GM12878 (cell line): Measurements from ENCODE around the gene HSD17B4. TPM values are rescaled to one million over a fixed set of nuclear protein-coding genes. Genes with fewer than 3 reads are reported as not detected.

ENCODE experiments used
- ATAC-seq: fragments of 200-7000 bp; cut with Tn5 transposase; 3 replicates; pipeline ENCODE4 v1.9.1; 2020; ENCODE audit warnings: mild to moderate bottlenecking, moderate library complexity
- BruUV-seq: library from RNA; stranded (reverse); fragments of 400-500 nt; replicated peaks from 2 replicates; lab custom pipeline; 2021; lab: Mats Ljungman, UMichigan
- CTCF ChIA-PET: fragments of 300-600 bp; sonication (Branson Sonifier 250); formaldehyde crosslinking; extraction: SDS; loops from one replicate; lab custom pipeline; 2021; ENCODE audit warnings: inconsistent platforms; lab: Yijun Ruan, JAX
- POLR2A ChIA-PET: fragments of 350-600 bp; formaldehyde crosslinking; extraction: SDS; loops from one replicate; lab custom pipeline; 2021; ENCODE audit warnings: inconsistent platforms; lab: Charles Lee
- RAD21 ChIA-PET: fragments of 300-600 bp; sonication (Branson Sonifier 250); formaldehyde crosslinking; loops from one replicate; lab custom pipeline; 2023; ENCODE audit warnings: antibody characterized with exemption; ENCODE audit not compliant: unreplicated experiment; lab: Charles Lee
- SMC1A ChIA-PET: fragments of 300-600 bp; sonication (Branson Sonifier 250); formaldehyde crosslinking; loops from one replicate; lab custom pipeline; 2023; ENCODE audit not compliant: unreplicated experiment, uncharacterized antibody; lab: Charles Lee
- DNase-seq: peaks from one replicate; pipeline ENCODE4 v3.0.0-alpha.2; 2011; ENCODE audit warnings: low read depth, low spot score
- FAIRE-seq: peaks from 3 replicates; lab custom pipeline; 2011; peaks lifted over from hg19 to GRCh38; lab: Jason Lieb, UNC
- H2AFZ ChIP-seq: 2 replicates; pipeline ENCODE4 v1.6.0; 2011; ENCODE audit warnings: low read depth, low read length, control low read depth; ENCODE audit not compliant: control insufficient read depth
- H3K27ac ChIP-seq: 2 replicates; pipeline ENCODE4 v1.5.1; 2011; ENCODE audit warnings: control low read depth; ENCODE audit not compliant: control insufficient read depth, insufficient read depth
- H3K27me3 ChIP-seq, 2 experiments: replicated peaks in 1 of 2; 2 replicates each; pipeline versions ENCODE4 v1.6.0 to v1.6.1; 2011; ENCODE audit warnings: low read length in 1 of 2; ENCODE audit not compliant: control insufficient read depth in 2 of 2, insufficient read depth in 2 of 2
- H3K36me3 ChIP-seq, 2 experiments: 2 replicates each; pipeline ENCODE4 v1.5.1; 2011; ENCODE audit warnings: low read length in 1 of 2; ENCODE audit not compliant: control insufficient read depth in 2 of 2, insufficient read depth in 2 of 2
- H3K4me1 ChIP-seq: 2 replicates; pipeline ENCODE4 v1.6.1; 2011; ENCODE audit warnings: mild to moderate bottlenecking, low read length, moderate library complexity, mixed read lengths; ENCODE audit not compliant: control insufficient read depth, insufficient read depth
- H3K4me2 ChIP-seq: 2 replicates; pipeline ENCODE4 v1.6.0; 2011; ENCODE audit warnings: control low read depth; ENCODE audit not compliant: control insufficient read depth, insufficient read depth
- H3K4me3 ChIP-seq: fragments of 200-600 bp; sonication (generic); 2 replicates; pipeline ENCODE4 v1.5.1; 2016
- H3K79me2 ChIP-seq: 2 replicates; pipeline ENCODE4 v1.6.0; 2011; ENCODE audit warnings: low read length; ENCODE audit not compliant: control insufficient read depth, insufficient read depth
- H3K9ac ChIP-seq: 2 replicates; pipeline ENCODE4 v1.8.0; 2011; ENCODE audit warnings: low read length, control low read depth, mixed read lengths; ENCODE audit not compliant: control insufficient read depth, insufficient read depth
- H3K9me3 ChIP-seq: replicated peaks from 3 replicates; pipeline ENCODE4 v1.5.1; 2011; ENCODE audit warnings: mild to moderate bottlenecking, low read length; ENCODE audit not compliant: control insufficient read depth, insufficient read depth
- H4K20me1 ChIP-seq: 2 replicates; pipeline ENCODE4 v1.6.0; 2011; ENCODE audit not compliant: control insufficient read depth, insufficient read depth
- MTA2 ChIP-seq: fragments of 450-650 bp; IDR thresholded peaks from 2 replicates; pipeline ENCODE4 v1.6.1; 2016; ENCODE audit warnings: low read depth, mild to moderate bottlenecking, moderate library complexity
- NR2F1 ChIP-seq: fragments of 450-650 bp; conservative IDR thresholded peaks from 2 replicates; pipeline ENCODE4 v1.6.1; 2017; ENCODE audit warnings: mild to moderate bottlenecking
- TCF12 ChIP-seq: IDR thresholded peaks from 2 replicates; pipeline ENCODE4 v1.6.1; 2011; ENCODE audit warnings: low read depth, mild to moderate bottlenecking, low read length
- ZBTB11 ChIP-seq: fragments of 450-650 bp; formaldehyde crosslinking; IDR thresholded peaks from 2 replicates; pipeline ENCODE4 v1.5.0; 2022; ENCODE audit warnings: mild to moderate bottlenecking, missing genetic modification characterization
- ZBTB40 ChIP-seq: fragments of 450-650 bp; IDR thresholded peaks from 2 replicates; pipeline ENCODE4 v1.6.1; 2016; ENCODE audit warnings: mild to moderate bottlenecking, moderate library complexity, borderline replicate concordance
- ZNF274 ChIP-seq: IDR thresholded peaks from one replicate; pipeline ENCODE4 v1.8.0; 2011; ENCODE audit not compliant: insufficient read length, insufficient read depth
- in situ Hi-C: fragments of 300-500 bp; cut with MboI; formaldehyde crosslinking; loops from 9 replicates; pipeline ENCODE4 v1.14.3; 2018; ENCODE audit warnings: mixed read lengths
- intact Hi-C: fragments of 100-400 bp; cut with micrococcal nuclease; formaldehyde crosslinking; loops from one replicate; pipeline ENCODE4 v1.14.2; 2022; ENCODE audit not compliant: unreplicated experiment
- polyA plus RNA-seq, 11 experiments: library from polyadenylated mRNA; depleted of rRNA in 4 of 11; unstranded in 6 of 11; stranded (reverse) in 5 of 11; fragments of >200 nt; fragmentation: Nextera tagmentation in 4 of 11; fragmentation: Illumina TruSeq in 1 of 11; extraction: Ambion mirVana in 4 of 11; extraction: Trizol in 1 of 11; gene quantifications; 1 replicate in 1 of 11; 2 replicates in 10 of 11; pipeline versions ENCODE4 v1.2.1 to v1.2.3, GENCODE V29; 2011 to 2016; ENCODE audit warnings: inconsistent platforms in 2 of 11, missing spikeins in 2 of 11, low read depth in 1 of 11
- total RNA-seq, 4 experiments: library from RNA; depleted of rRNA in 3 of 4; stranded (reverse); fragments of >200 nt in 3 of 4; fragmentation: Illumina TruSeq in 1 of 4; extraction: Trizol in 1 of 4; gene quantifications; 2 replicates each; pipeline versions ENCODE4 v1.2.1 to v1.2.3, GENCODE V29; 2013 to 2021

The HSD17B4 gene
- total and polyA plus RNA-seq, 10 of the 15 experiments (the other 5 are each of a cell fraction or from before 2014, with no cell fraction given) = 38.6 to 125 (median 93.0) TPM

- TF ChIP-seq ZBTB11 = no peak
- TF ChIP-seq MTA2 = no peak
These were observed 102.3 kb downstream of the HSD17B4 start (continued) for GRCh38 chr5:119554597-119554996.

- Histone ChIP-seq H3K4me2 (no peak overlapping the region), H3K4me3 (no peak overlapping the region)
- ChIA-PET SMC1A (interaction anchor here (1.0 to 1.4 kb wide), 3 partner anchors 9 to 101 kb away, joined by 3 to 4 read pairs (median 3); no protein-coding TSS in a partner anchor), CTCF (no interaction called here)
- no peak for ATAC-seq
- intact Hi-C loops = no loop called here
- DNase-seq = no peak
- TF ChIP-seq TCF12 (no peak), ZNF274 (no peak), NR2F1 (no peak), ZBTB40 (no peak)
- TF ChIP-seq, all 136 proteins: peak for 0
- in situ Hi-C loops = no loop called here
- H3K79me2 ChIP-seq = no peaks in the 10 kb centered on the region
- no peak overlapping the region for H3K9ac ChIP-seq
- no peaks in the 10 kb centered on the region for H4K20me1 ChIP-seq
- H3K27me3 ChIP-seq = no peaks in the 10 kb centered on the region; a peak in 1 of 4 replicates
- H3K9me3 ChIP-seq = no peaks in the 10 kb centered on the region
- no peak for FAIRE-seq
- no TSS peak for BruUV-seq
- no peak overlapping the region for H3K27ac ChIP-seq
- H2AFZ ChIP-seq = no peak overlapping the region
- ChIA-PET POLR2A (no interaction called here), RAD21 (interaction anchor here (0.6 kb wide), 1 partner anchor 47 kb away, joined by 3 read pairs; no protein-coding TSS in a partner anchor)
- H3K36me3 ChIP-seq = no peaks in the 10 kb centered on the region
- H3K4me1 ChIP-seq = no peaks in the 10 kb centered on the region
These were observed 118.6 kb downstream of the HSD17B4 start for GRCh38 chr5:119570910-119571309.
